Esophagus muscularis mucosa (tissue), 4 donors: ENCODE measurements around the gene OR2T5. TPM values are rescaled to one million over a fixed set of nuclear protein-coding genes. Genes with fewer than 3 reads are reported as not detected.
"Not testable (repeated sequence)": the region's sequence is repeated elsewhere in the genome, so short reads cannot be mapped to it uniquely, and the experiment has no call there.

ENCODE experiments used
- DNase-seq: peaks from one replicate; pipeline ENCODE4 v3.0.0-alpha.2; 2017; ENCODE audit errors: extremely low spot score
- H3K27ac ChIP-seq, 4 donors: fragments of 200-600 bp; sonication (generic); replicated peaks in 1 of 4; 1 replicate in 3 of 4; 2 replicates in 1 of 4; pipeline ENCODE4 v1.5.1; 2016 to 2019; ENCODE audit warnings: mild to moderate bottlenecking in 1 of 4
- H3K27me3 ChIP-seq, 4 donors: fragments of 200-600 bp; sonication (generic); one replicate each; pipeline versions ENCODE4 v1.5.1 to v1.6.0; 2016 to 2019
- H3K36me3 ChIP-seq, 4 donors: fragments of 200-600 bp; sonication (generic); one replicate each; pipeline ENCODE4 v1.5.1; 2016 to 2019
- H3K4me1 ChIP-seq, 4 donors: fragments of 200-600 bp; sonication (generic); one replicate each; pipeline ENCODE4 v1.5.1; 2016 to 2019
- H3K4me3 ChIP-seq, 4 donors: fragments of 200-600 bp; sonication (generic); 1 replicate in 2 of 4; 2 replicates in 2 of 4; pipeline ENCODE4 v1.5.1; 2016 to 2019; ENCODE audit warnings: mild to moderate bottlenecking in 4 of 4, moderate library complexity in 1 of 4
- H3K9me3 ChIP-seq, 4 donors: fragments of 200-600 bp; sonication (generic); 1 replicate in 3 of 4; 2 replicates in 1 of 4; pipeline ENCODE4 v1.5.1; 2016 to 2019
- EP300 ChIP-seq: sonication (generic); formaldehyde crosslinking; IDR thresholded peaks from one replicate; pipeline ENCODE4 v1.6.1; 2017; ENCODE audit warnings: antibody characterized with exemption
- WGBS: methylation state at CpG from one replicate; pipeline ENCODE4 v1.1.5; 2018; 5-methylcytosine and 5-hydroxymethylcytosine counted together
- intact Hi-C: fragments of 100-400 bp; cut with DNase I; formaldehyde crosslinking; loops from one replicate; pipeline ENCODE4 v1.15.1; 2023
- total RNA-seq, 4 donors: library from RNA; depleted of rRNA; stranded (reverse); fragments of >200 nt; gene quantifications; one replicate each; pipeline versions ENCODE4 v1.1.0 to v1.2.1, GENCODE V29; 2016
- TF ChIP-seq, protein P1 (sequence below), 3 experiments: fragments of 200-600 bp in 2 of 3; fragments of 450-650 bp in 1 of 3; sonication (generic) in 2 of 3; IDR thresholded peaks; one replicate each; pipeline ENCODE4 v1.5.1; 2017 to 2019; ENCODE audit warnings: antibody characterized with exemption in 3 of 3, mild to moderate bottlenecking in 2 of 3, moderate library complexity in 1 of 3

OR2T5 gene
- total RNA-seq, 4 donors from 2014 or later = not detected

DNA sequence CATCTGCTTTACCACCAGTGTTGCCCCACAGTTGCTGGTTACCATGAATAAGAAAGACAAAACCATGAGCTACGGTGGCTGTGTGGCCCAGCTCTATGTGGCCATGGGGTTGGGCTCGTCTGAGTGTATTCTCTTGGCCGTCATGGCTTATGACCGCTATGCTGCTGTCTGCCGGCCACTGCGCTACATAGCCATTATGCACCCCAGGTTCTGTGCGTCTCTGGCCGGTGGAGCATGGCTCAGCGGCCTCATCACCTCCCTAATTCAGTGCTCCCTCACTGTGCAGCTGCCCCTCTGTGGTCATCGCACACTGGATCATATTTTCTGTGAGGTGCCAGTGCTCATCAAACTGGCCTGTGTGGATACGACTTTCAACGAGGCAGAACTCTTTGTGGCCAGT, 33.5 kb downstream of the OR2T5 start:
- TF ChIP-seq, protein P1, sequence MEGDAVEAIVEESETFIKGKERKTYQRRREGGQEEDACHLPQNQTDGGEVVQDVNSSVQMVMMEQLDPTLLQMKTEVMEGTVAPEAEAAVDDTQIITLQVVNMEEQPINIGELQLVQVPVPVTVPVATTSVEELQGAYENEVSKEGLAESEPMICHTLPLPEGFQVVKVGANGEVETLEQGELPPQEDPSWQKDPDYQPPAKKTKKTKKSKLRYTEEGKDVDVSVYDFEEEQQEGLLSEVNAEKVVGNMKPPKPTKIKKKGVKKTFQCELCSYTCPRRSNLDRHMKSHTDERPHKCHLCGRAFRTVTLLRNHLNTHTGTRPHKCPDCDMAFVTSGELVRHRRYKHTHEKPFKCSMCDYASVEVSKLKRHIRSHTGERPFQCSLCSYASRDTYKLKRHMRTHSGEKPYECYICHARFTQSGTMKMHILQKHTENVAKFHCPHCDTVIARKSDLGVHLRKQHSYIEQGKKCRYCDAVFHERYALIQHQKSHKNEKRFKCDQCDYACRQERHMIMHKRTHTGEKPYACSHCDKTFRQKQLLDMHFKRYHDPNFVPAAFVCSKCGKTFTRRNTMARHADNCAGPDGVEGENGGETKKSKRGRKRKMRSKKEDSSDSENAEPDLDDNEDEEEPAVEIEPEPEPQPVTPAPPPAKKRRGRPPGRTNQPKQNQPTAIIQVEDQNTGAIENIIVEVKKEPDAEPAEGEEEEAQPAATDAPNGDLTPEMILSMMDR (IDR thresholded peaks at IDR 0.05) = no peak
- TF ChIP-seq EP300 = no peak
- no peaks in the 10 kb centered on the region for H3K4me1 ChIP-seq
- H3K27me3 ChIP-seq = no peaks in the 10 kb centered on the region
- 89% methylated on average over 4 of the region's 12 CpGs for WGBS
- intact Hi-C loops = no loop called here
- H3K36me3 ChIP-seq = no peaks in the 10 kb centered on the region
- H3K4me3 ChIP-seq = no peak overlapping the region
- H3K27ac ChIP-seq = no peak overlapping the region
- H3K9me3 ChIP-seq = peaks cover 0 to 4% (median 0%) of the 10 kb centered on the region in 4 donors
- no peak for DNase-seq

DNA sequence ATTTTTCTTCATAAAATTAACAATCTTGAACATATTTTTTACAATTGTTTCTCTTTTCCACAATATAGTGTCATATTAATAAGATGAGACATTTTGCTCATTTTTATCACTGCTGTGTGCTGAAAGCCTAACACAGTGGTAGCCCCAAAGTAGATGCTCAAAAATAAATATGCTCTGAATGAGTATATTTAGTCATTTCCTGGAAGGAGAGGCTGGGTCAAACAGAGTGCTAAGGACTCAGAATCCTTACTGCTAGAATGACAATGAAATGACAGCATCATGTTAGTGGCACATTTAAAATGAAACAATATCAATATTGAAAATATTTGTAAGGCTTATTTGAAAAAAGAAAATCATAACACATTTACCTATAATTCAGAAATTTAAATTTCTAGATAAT, 49.1 kb downstream of the OR2T5 start:
- H3K27me3 ChIP-seq, H3K4me1 ChIP-seq, intact Hi-C loops, H3K4me3 ChIP-seq, DNase-seq, H3K27ac ChIP-seq, H3K9me3 ChIP-seq, H3K36me3 ChIP-seq: not testable (repeated sequence)

Other genes with a start within 250 kb of the OR2T5 start
- not detected for gene OR2T33, start 210.6 kb upstream of the OR2T5 start, total RNA-seq
- gene OR2T12, start 185.2 kb upstream of the OR2T5 start, total RNA-seq = not detected
- not detected for gene OR2M7, start 164.0 kb upstream of the OR2T5 start, total RNA-seq
- not detected for gene OR14C36, start 139.8 kb upstream of the OR2T5 start, total RNA-seq
- gene OR2T4, start 126.9 kb upstream of the OR2T5 start, total RNA-seq = not detected
- not detected for gene OR2T6, start 112.8 kb upstream of the OR2T5 start, total RNA-seq
- not detected for gene OR2T1, start 85.5 kb upstream of the OR2T5 start, total RNA-seq
- not detected for gene OR2T2, start 43.0 kb upstream of the OR2T5 start, total RNA-seq
- not detected for gene OR2T3, start 15.2 kb upstream of the OR2T5 start, total RNA-seq
- not detected for gene OR2G6, start 19.5 kb downstream of the OR2T5 start, total RNA-seq
- not detected for gene OR2T29, start 74.2 kb downstream of the OR2T5 start, total RNA-seq
- not detected for gene OR2T34, start 86.2 kb downstream of the OR2T5 start, total RNA-seq
- not detected for gene OR2T10, start 109.1 kb downstream of the OR2T5 start, total RNA-seq
- not detected for gene OR2T11, start 146.5 kb downstream of the OR2T5 start, total RNA-seq
- gene OR2T35, start 156.7 kb downstream of the OR2T5 start, total RNA-seq = not detected
- not detected for gene OR2T27, start 166.9 kb downstream of the OR2T5 start, total RNA-seq
- gene OR14I1, start 214.2 kb downstream of the OR2T5 start, total RNA-seq = not detected